Tibial nerve (tissue), 4 donors: Measurements from ENCODE around the gene USF1. TPM values are rescaled to one million over a fixed set of nuclear protein-coding genes. Genes with fewer than 3 reads are reported as not detected.
"Not testable (repeated sequence)": the region's sequence is repeated elsewhere in the genome, so short reads cannot be mapped to it uniquely, and the experiment has no call there.

Experiments
- DNase-seq, 2 donors: peaks; one replicate each; pipeline ENCODE4 v3.0.0-alpha.2; 2019; ENCODE audit warnings: low spot score in 2 of 2
- H3K27ac ChIP-seq, 4 donors: fragments of 200-600 bp; sonication (generic) in 3 of 4; one replicate each; pipeline ENCODE4 v1.5.1; 2017 to 2019; ENCODE audit warnings: mild to moderate bottlenecking in 1 of 4
- H3K27me3 ChIP-seq, 2 donors: fragments of 200-600 bp; sonication (generic) in 1 of 2; one replicate each; pipeline versions ENCODE4 v1.5.1 to v1.6.0; 2017 to 2019
- H3K36me3 ChIP-seq, 3 donors: fragments of 200-600 bp; sonication (generic); one replicate each; pipeline ENCODE4 v1.5.1; 2018 to 2019
- H3K4me1 ChIP-seq, 4 donors: fragments of 200-600 bp; sonication (generic) in 3 of 4; one replicate each; pipeline ENCODE4 v1.5.1; 2017 to 2019
- H3K4me3 ChIP-seq, 4 donors: fragments of 200-600 bp; sonication (generic) in 3 of 4; one replicate each; pipeline ENCODE4 v1.5.1; 2017 to 2019; ENCODE audit warnings: mild to moderate bottlenecking in 1 of 4, moderate library complexity in 1 of 4
- H3K9me3 ChIP-seq, 4 donors: fragments of 200-600 bp; sonication (generic) in 3 of 4; one replicate each; pipeline ENCODE4 v1.5.1; 2017 to 2019
- CTCF ChIP-seq, 5 experiments: fragments of 200-600 bp in 3 of 5; fragments of 450-650 bp in 2 of 5; sonication (generic) in 3 of 5; IDR thresholded peaks; one replicate each; pipeline ENCODE4 v1.5.1; 2016 to 2019; ENCODE audit warnings: antibody characterized with exemption in 5 of 5, mild to moderate bottlenecking in 3 of 5, moderate library complexity in 2 of 5
- EP300 ChIP-seq, 2 donors: sonication (generic); formaldehyde crosslinking; IDR thresholded peaks; one replicate each; pipeline ENCODE4 v1.6.1; 2017; ENCODE audit warnings: antibody characterized with exemption in 2 of 2, mild to moderate bottlenecking in 1 of 2
- POLR2A ChIP-seq, 2 donors: fragments of 450-650 bp; IDR thresholded peaks; one replicate each; pipeline ENCODE4 v1.6.1; 2017; ENCODE audit warnings: antibody characterized with exemption in 2 of 2, mild to moderate bottlenecking in 2 of 2, moderate library complexity in 2 of 2
- WGBS, 2 donors: methylation state at CpG; one replicate each; pipeline ENCODE4 v1.1.5; 2018; 5-methylcytosine and 5-hydroxymethylcytosine counted together
- total RNA-seq, 4 donors: library from RNA; depleted of rRNA; stranded (reverse); fragments of >200 nt; gene quantifications; one replicate each; pipeline ENCODE4 v1.1.0, GENCODE V29; 2016

USF1 gene
- total RNA-seq, 4 donors from 2014 or later = 59.4 to 66.1 (median 62.9) TPM

GRCh38 chr1:161017756-161018630 is 27.8 kb downstream of the USF1 start:
- TF ChIP-seq POLR2A (IDR thresholded peaks at IDR 0.05) (no peak), EP300 (IDR thresholded peaks at IDR 0.05) (no peak), CTCF (IDR thresholded peaks at IDR 0.05) (no peak)
- no peaks in the 10 kb centered on the region for H3K9me3 ChIP-seq
- peaks cover 0 to 16% (median 10%) of the 10 kb centered on the region in 4 donors for H3K4me1 ChIP-seq
- no peak for DNase-seq
- peak overlapping the region in 2 of 4 donors; percentile 14 to 26 for H3K27ac ChIP-seq
- H3K4me3 ChIP-seq = no peak overlapping the region
- WGBS, 2 donors = 79 to 85% methylated on average over 5 of the region's 5 CpGs
- H3K27me3 ChIP-seq = peaks cover 0 to 44% of the 10 kb centered on the region in 2 donors
- H3K36me3 ChIP-seq = no peaks in the 10 kb centered on the region

GRCh38 chr1:161017181-161017580 is 28.6 kb downstream of the USF1 start:
- WGBS, 2 donors = 66 to 76% methylated on average over 7 of the region's 7 CpGs
- H3K4me1 ChIP-seq = peaks cover 0 to 16% (median 13%) of the 10 kb centered on the region in 4 donors
- not testable (repeated sequence) for H3K9me3 ChIP-seq, H3K27ac ChIP-seq, DNase-seq, H3K4me3 ChIP-seq, H3K36me3 ChIP-seq
- peaks cover 0 to 37% of the 10 kb centered on the region in 2 donors for H3K27me3 ChIP-seq

GRCh38 chr1:161016683-161017082 is 29.1 kb downstream of the USF1 start:
- Histone ChIP-seq H3K27ac (peak overlapping the region in 1 of 4 donors; percentile 8), H3K4me1 (peaks cover 0 to 16% (median 13%) of the 10 kb centered on the region in 4 donors), H3K27me3 (peaks cover 0 to 32% of the 10 kb centered on the region in 2 donors)
- not testable (repeated sequence) for DNase-seq, H3K4me3 ChIP-seq, H3K36me3 ChIP-seq, H3K9me3 ChIP-seq
- 49 to 70% methylated on average over 1 of the region's 1 CpG for WGBS, 2 donors

GRCh38 chr1:161013488-161014230 is 32.1 kb downstream of the USF1 start:
- Histone ChIP-seq H3K9me3 (no peaks in the 10 kb centered on the region), H3K27ac (peak overlapping the region in 3 of 4 donors; percentile 78 to 83 (median 80)), H3K27me3 (peaks cover 0 to 8% of the 10 kb centered on the region in 2 donors), H3K4me3 (peak overlapping the region in 2 of 4 donors; percentile 10 to 21), H3K36me3 (no peaks in the 10 kb centered on the region), H3K4me1 (peaks cover 0 to 12% (median 0%) of the 10 kb centered on the region in 4 donors)
- TF ChIP-seq EP300 (IDR thresholded peaks at IDR 0.05) (peak; percentile 57 to 90), POLR2A (IDR thresholded peaks at IDR 0.05) (peak in 1 of 2 donors; percentile 23), CTCF (IDR thresholded peaks at IDR 0.05) (no peak)
- DNase-seq = peak; percentile 49 to 78
- 52 to 55% methylated on average over 15 of the region's 15 CpGs for WGBS, 2 donors

GRCh38 chr1:161013131-161013487 is 32.7 kb downstream of the USF1 start:
- no peak for TF ChIP-seq POLR2A (IDR thresholded peaks at IDR 0.05)
- DNase-seq = no peak
- Histone ChIP-seq H3K36me3 (no peaks in the 10 kb centered on the region), H3K4me3 (peak overlapping the region in 2 of 4 donors; percentile 10 to 21), H3K4me1 (peaks cover 0 to 12% (median 0%) of the 10 kb centered on the region in 4 donors), H3K27ac (peak overlapping the region in 3 of 4 donors; percentile 78 to 83 (median 80)), H3K9me3 (no peaks in the 10 kb centered on the region), H3K27me3 (peaks cover 0 to 3% of the 10 kb centered on the region in 2 donors)

GRCh38 chr1:161012420-161012819 is 33.4 kb downstream of the USF1 start:
- H3K4me3 ChIP-seq = no peak overlapping the region
- H3K27ac ChIP-seq = peak overlapping the region in 3 of 4 donors; percentile 78 to 83 (median 80)
- 83 to 89% methylated on average over 3 of the region's 3 CpGs for WGBS, 2 donors
- H3K27me3 ChIP-seq = no peaks in the 10 kb centered on the region
- DNase-seq = no peak
- no peaks in the 10 kb centered on the region for H3K36me3 ChIP-seq
- H3K9me3 ChIP-seq = no peaks in the 10 kb centered on the region
- peaks cover 0 to 12% (median 0%) of the 10 kb centered on the region in 4 donors for H3K4me1 ChIP-seq
- TF ChIP-seq POLR2A (IDR thresholded peaks at IDR 0.05) = no peak
- TF ChIP-seq CTCF (IDR thresholded peaks at IDR 0.05) = no peak
- TF ChIP-seq EP300 (IDR thresholded peaks at IDR 0.05) = no peak
